ENCODE data around the gene GTF3C5. TPM values are rescaled to one million over a fixed set of nuclear protein-coding genes. Genes with fewer than 3 reads are reported as not detected.
"Not testable (repeated sequence)": the region's sequence is repeated elsewhere in the genome, so short reads cannot be mapped to it uniquely, and the experiment has no call there.

The GTF3C5 gene
- total RNA-seq, 1 donor from 2014 or later, result 46.4 TPM

- Mint-ChIP-seq H3K27me3 (ENCODE audit: low read depth, unreplicated experiment) (peaks cover 56% of the 10 kb centered on the region), H3K4me1 (ENCODE audit: low read depth, unreplicated experiment) (peaks cover 3% of the 10 kb centered on the region), H3K27ac (ENCODE audit: unreplicated experiment) (no peak overlapping the region), H3K9me3 (ENCODE audit: unreplicated experiment) (no peaks in the 10 kb centered on the region), H3K36me3 (ENCODE audit: low read depth, unreplicated experiment) (peaks cover 2% of the 10 kb centered on the region), H3K4me3 (ENCODE audit: unreplicated experiment) (no peak overlapping the region)
- H3K4me1 ChIP-seq (ENCODE audit: insufficient read depth, low read length), result no peaks in the 10 kb centered on the region
- no peak overlapping the region for H3K27ac ChIP-seq (ENCODE audit: low read depth, low read length)
- no peak overlapping the region for H3K9ac ChIP-seq (ENCODE audit: low read length)
- FAIRE-seq (no peak), DNase-seq (ENCODE audit: low read depth) (no peak)
- no peak overlapping the region for H3K4me2 ChIP-seq (ENCODE audit: low read length)
- no peak overlapping the region for H2AFZ ChIP-seq (ENCODE audit: low read depth, low read length)
- H3K36me3 ChIP-seq (ENCODE audit: insufficient read depth, low read length), result no peaks in the 10 kb centered on the region
- H4K20me1 ChIP-seq (ENCODE audit: insufficient read depth, low read length), result no peaks in the 10 kb centered on the region
- peaks cover 39% of the 10 kb centered on the region for H3K27me3 ChIP-seq (ENCODE audit: insufficient read depth, low read length)
- H3K9me3 ChIP-seq (ENCODE audit: insufficient read depth, low read depth, low read length), result no peaks in the 10 kb centered on the region
- H3K79me2 ChIP-seq (ENCODE audit: insufficient read depth, low read length), result no peaks in the 10 kb centered on the region
- no peak for TF ChIP-seq EZH2 (IDR thresholded peaks at IDR 0.05; ENCODE audit: insufficient read depth, low read length)
- H3K4me3 ChIP-seq (ENCODE audit: insufficient read depth, low read depth, low read length), result no peak overlapping the region
Measured at GRCh38 chr9:132989014-132989310, 41.8 kb upstream of the GTF3C5 start.

GRCh38 chr9:132989414-132989996, 41.3 kb upstream of the GTF3C5 start:
- H3K27ac Mint-ChIP-seq (ENCODE audit: unreplicated experiment), result no peak overlapping the region
- Histone ChIP-seq H3K4me3 (ENCODE audit: insufficient read depth, low read depth, low read length) (no peak overlapping the region), H3K27ac (ENCODE audit: low read depth, low read length) (no peak overlapping the region), H3K27me3 (ENCODE audit: insufficient read depth, low read length) (peaks cover 41% of the 10 kb centered on the region), H3K9me3 (ENCODE audit: insufficient read depth, low read depth, low read length) (no peaks in the 10 kb centered on the region), H3K9ac (ENCODE audit: low read length) (no peak overlapping the region), H4K20me1 (ENCODE audit: insufficient read depth, low read length) (no peaks in the 10 kb centered on the region), H3K4me2 (ENCODE audit: low read length) (no peak overlapping the region), H3K79me2 (ENCODE audit: insufficient read depth, low read length) (no peaks in the 10 kb centered on the region), H3K4me1 (ENCODE audit: insufficient read depth, low read length) (no peaks in the 10 kb centered on the region), H2AFZ (ENCODE audit: low read depth, low read length) (no peak overlapping the region), H3K36me3 (ENCODE audit: insufficient read depth, low read length) (no peaks in the 10 kb centered on the region)
- H3K9me3 Mint-ChIP-seq (ENCODE audit: unreplicated experiment), result no peaks in the 10 kb centered on the region
- peaks cover 58% of the 10 kb centered on the region for H3K27me3 Mint-ChIP-seq (ENCODE audit: low read depth, unreplicated experiment)
- no peak overlapping the region for H3K4me3 Mint-ChIP-seq (ENCODE audit: unreplicated experiment)
- TF ChIP-seq EZH2 (IDR thresholded peaks at IDR 0.05; ENCODE audit: insufficient read depth, low read length) (no peak), CTCF (IDR thresholded peaks at IDR 0.05; ENCODE audit: insufficient read depth, low read depth, low read length) (no peak)
- FAIRE-seq (no peak), DNase-seq (ENCODE audit: low read depth) (no peak)
- peaks cover 8% of the 10 kb centered on the region for H3K4me1 Mint-ChIP-seq (ENCODE audit: low read depth, unreplicated experiment)
- peaks cover 2% of the 10 kb centered on the region for H3K36me3 Mint-ChIP-seq (ENCODE audit: low read depth, unreplicated experiment)

GRCh38 chr9:132989998-132990557, 40.7 kb upstream of the GTF3C5 start:
- not testable (repeated sequence) for H3K9me3 Mint-ChIP-seq (ENCODE audit: unreplicated experiment); H3K27ac Mint-ChIP-seq (ENCODE audit: unreplicated experiment); H3K4me2 ChIP-seq (ENCODE audit: low read length); H3K9ac ChIP-seq (ENCODE audit: low read length); H3K27ac ChIP-seq (ENCODE audit: low read depth, low read length); H3K79me2 ChIP-seq (ENCODE audit: insufficient read depth, low read length); H3K4me1 Mint-ChIP-seq (ENCODE audit: low read depth, unreplicated experiment); H3K4me3 ChIP-seq (ENCODE audit: insufficient read depth, low read depth, low read length); H3K4me1 ChIP-seq (ENCODE audit: insufficient read depth, low read length); H2AFZ ChIP-seq (ENCODE audit: low read depth, low read length); H3K36me3 Mint-ChIP-seq (ENCODE audit: low read depth, unreplicated experiment); FAIRE-seq; DNase-seq (ENCODE audit: low read depth); H3K9me3 ChIP-seq (ENCODE audit: insufficient read depth, low read depth, low read length); H4K20me1 ChIP-seq (ENCODE audit: insufficient read depth, low read length); H3K36me3 ChIP-seq (ENCODE audit: insufficient read depth, low read length); H3K4me3 Mint-ChIP-seq (ENCODE audit: unreplicated experiment)
- H3K27me3 Mint-ChIP-seq (ENCODE audit: low read depth, unreplicated experiment), result peaks cover 57% of the 10 kb centered on the region
- H3K27me3 ChIP-seq (ENCODE audit: insufficient read depth, low read length), result peaks cover 41% of the 10 kb centered on the region
